Lung (tissue), 12 donors: ENCODE data around the gene POR. TPM values are rescaled to one million over a fixed set of nuclear protein-coding genes. Genes with fewer than 3 reads are reported as not detected.

Experiments used
- ATAC-seq: fragments of 200-7000 bp; cut with Tn5 transposase; one replicate; pipeline ENCODE4 v1.9.1; 2020; ENCODE audit warnings: moderate number of reproducible peaks; ENCODE audit not compliant: insufficient read depth, low FRiP score
- DNase-seq, 3 donors: peaks; one replicate each; pipeline ENCODE4 v3.0.0-alpha.2; 2013 to 2017
- H3K27ac ChIP-seq, 2 donors: one replicate each; pipeline ENCODE4 v1.5.1; 2013; ENCODE audit warnings: mild to moderate bottlenecking in 2 of 2, moderate library complexity in 2 of 2, control low read depth in 1 of 2, inconsistent platforms in 1 of 2, low read depth in 1 of 2, low read length in 1 of 2
- H3K27me3 ChIP-seq, 3 donors: one replicate each; pipeline ENCODE4 v1.5.1; 2013; ENCODE audit warnings: low read length in 2 of 3; ENCODE audit not compliant: control insufficient read depth in 3 of 3, insufficient read depth in 3 of 3
- H3K36me3 ChIP-seq, 4 donors: one replicate each; pipeline ENCODE4 v1.5.1; 2013; ENCODE audit warnings: low read length in 4 of 4, mild to moderate bottlenecking in 1 of 4, moderate library complexity in 1 of 4; ENCODE audit not compliant: control insufficient read depth in 4 of 4, insufficient read depth in 4 of 4
- H3K4me1 ChIP-seq, 5 donors: one replicate each; pipeline ENCODE4 v1.5.1; 2013; ENCODE audit warnings: low read length in 5 of 5, mild to moderate bottlenecking in 2 of 5, moderate library complexity in 1 of 5; ENCODE audit not compliant: control insufficient read depth in 5 of 5, insufficient read depth in 5 of 5
- H3K4me3 ChIP-seq: one replicate; pipeline ENCODE4 v1.5.1; 2013; ENCODE audit warnings: mild to moderate bottlenecking, control low read depth, moderate library complexity
- H3K9ac ChIP-seq, 2 donors: one replicate each; pipeline ENCODE4 v1.5.1; 2013; ENCODE audit warnings: low read length in 2 of 2, control low read depth in 1 of 2; ENCODE audit not compliant: insufficient read depth in 1 of 2
- H3K9me3 ChIP-seq, 4 donors: one replicate each; pipeline ENCODE4 v1.5.1; 2013; ENCODE audit warnings: low read length in 3 of 4, mild to moderate bottlenecking in 1 of 4, moderate library complexity in 1 of 4; ENCODE audit not compliant: control insufficient read depth in 4 of 4, insufficient read depth in 3 of 4
- WGBS, 2 donors: extraction: QIAGEN DNeasy Blood & Tissue Kit; methylation state at CpG; one replicate each; pipeline ENCODE4 v1.1.7; 2013; 5-methylcytosine and 5-hydroxymethylcytosine counted together
- polyA plus RNA-seq, 2 donors: library from polyadenylated mRNA; stranded (reverse); fragments of 200-250 nt; gene quantifications; one replicate each; pipeline ENCODE4 v1.2.1, GENCODE V29; 2013
- total RNA-seq, 2 donors: library from RNA; depleted of rRNA in 1 of 2; stranded (reverse); fragments of >200 nt in 1 of 2; gene quantifications; one replicate each; pipeline ENCODE4 v1.2.1, GENCODE V29; 2014 to 2021
- TF ChIP-seq, protein P1 (sequence below): IDR thresholded peaks from 2 replicates; pipeline ENCODE4 v1.5.1; 2012; ENCODE audit warnings: mild to moderate bottlenecking; ENCODE audit errors: control extremely low read depth, extremely low read depth
- donor health status: control.
- donor health status: control.
- donor health status: Bipolar disorder and iron deficiency.
- donor health status: healthy.
- donor health status: DM: yes; HTN: yes; CAD: no.

POR gene
- total and polyA plus RNA-seq, 4 donors, result 111 to 305 (median 264) TPM

DNA sequence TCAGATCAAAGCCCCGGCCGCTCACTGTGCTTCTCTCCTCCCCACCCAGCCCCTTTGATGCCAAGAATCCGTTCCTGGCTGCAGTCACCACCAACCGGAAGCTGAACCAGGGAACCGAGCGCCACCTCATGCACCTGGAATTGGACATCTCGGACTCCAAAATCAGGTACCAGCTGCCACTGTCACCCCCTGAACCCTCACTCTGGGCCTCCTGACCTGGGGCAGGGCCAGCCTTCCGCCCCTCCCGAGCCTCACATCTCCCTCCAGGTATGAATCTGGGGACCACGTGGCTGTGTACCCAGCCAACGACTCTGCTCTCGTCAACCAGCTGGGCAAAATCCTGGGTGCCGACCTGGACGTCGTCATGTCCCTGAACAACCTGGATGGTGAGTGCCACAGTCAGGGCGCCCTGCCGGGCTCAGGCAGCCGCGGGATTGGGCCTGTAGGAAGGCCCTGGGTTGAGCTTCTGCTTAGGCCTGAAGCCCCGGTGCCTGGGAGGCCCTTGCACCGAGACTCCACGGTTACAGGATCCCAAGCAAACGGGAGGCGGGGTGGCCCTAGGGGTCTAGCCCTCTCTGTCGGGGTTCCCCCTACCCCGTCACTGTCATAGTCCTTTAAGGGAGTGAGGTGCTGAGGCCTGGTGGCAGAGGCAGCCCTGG, 68.6 kb downstream of the POR start:
- Histone ChIP-seq H3K9ac (no peak overlapping the region), H3K36me3 (peaks cover 3 to 88% (median 22%) of the 10 kb centered on the region in 4 donors), H3K4me1 (no peaks in the 10 kb centered on the region), H3K27ac (no peak overlapping the region), H3K27me3 (no peaks in the 10 kb centered on the region), H3K9me3 (no peaks in the 10 kb centered on the region), H3K4me3 (no peak overlapping the region)
- peak in 1 of 3 donors; percentile 11 for DNase-seq
- WGBS, 2 donors, result 92 to 97% methylated on average over 26 of the region's 26 CpGs
- TF ChIP-seq, protein P1, sequence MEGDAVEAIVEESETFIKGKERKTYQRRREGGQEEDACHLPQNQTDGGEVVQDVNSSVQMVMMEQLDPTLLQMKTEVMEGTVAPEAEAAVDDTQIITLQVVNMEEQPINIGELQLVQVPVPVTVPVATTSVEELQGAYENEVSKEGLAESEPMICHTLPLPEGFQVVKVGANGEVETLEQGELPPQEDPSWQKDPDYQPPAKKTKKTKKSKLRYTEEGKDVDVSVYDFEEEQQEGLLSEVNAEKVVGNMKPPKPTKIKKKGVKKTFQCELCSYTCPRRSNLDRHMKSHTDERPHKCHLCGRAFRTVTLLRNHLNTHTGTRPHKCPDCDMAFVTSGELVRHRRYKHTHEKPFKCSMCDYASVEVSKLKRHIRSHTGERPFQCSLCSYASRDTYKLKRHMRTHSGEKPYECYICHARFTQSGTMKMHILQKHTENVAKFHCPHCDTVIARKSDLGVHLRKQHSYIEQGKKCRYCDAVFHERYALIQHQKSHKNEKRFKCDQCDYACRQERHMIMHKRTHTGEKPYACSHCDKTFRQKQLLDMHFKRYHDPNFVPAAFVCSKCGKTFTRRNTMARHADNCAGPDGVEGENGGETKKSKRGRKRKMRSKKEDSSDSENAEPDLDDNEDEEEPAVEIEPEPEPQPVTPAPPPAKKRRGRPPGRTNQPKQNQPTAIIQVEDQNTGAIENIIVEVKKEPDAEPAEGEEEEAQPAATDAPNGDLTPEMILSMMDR, result no peak
- no peak for ATAC-seq

GRCh38 chr7:75984130-75985008, 69.4 kb downstream of the POR start:
- Histone ChIP-seq H3K27ac (no peak overlapping the region), H3K4me1 (peaks cover 0 to 4% (median 3%) of the 10 kb centered on the region in 5 donors), H3K4me3 (no peak overlapping the region), H3K9me3 (no peaks in the 10 kb centered on the region), H3K27me3 (no peaks in the 10 kb centered on the region), H3K9ac (no peak overlapping the region), H3K36me3 (peaks cover 3 to 86% (median 22%) of the 10 kb centered on the region in 4 donors)
- 92 to 93% methylated on average over 44 of the region's 44 CpGs for WGBS, 2 donors
- DNase-seq (peak in 1 of 3 donors; percentile 11), ATAC-seq (no peak)
- TF ChIP-seq, protein P1, result no peak

GRCh38 chr7:75985009-75985517, 70.1 kb downstream of the POR start:
- Histone ChIP-seq H3K4me1 (peaks cover 0 to 10% (median 4%) of the 10 kb centered on the region in 5 donors), H3K27ac (no peak overlapping the region), H3K4me3 (no peak overlapping the region), H3K27me3 (no peaks in the 10 kb centered on the region), H3K9me3 (no peaks in the 10 kb centered on the region), H3K36me3 (peaks cover 3 to 79% (median 20%) of the 10 kb centered on the region in 4 donors), H3K9ac (no peak overlapping the region)
- WGBS, 2 donors, result 90 to 95% methylated on average over 21 of the region's 21 CpGs
- ATAC-seq, result no peak
- DNase-seq, result no peak
- TF ChIP-seq, protein P1, result no peak
